AG08396 (cell line): ENCODE results near the gene ENPP5.
"Not testable (repeated sequence)": the region's sequence is repeated elsewhere in the genome, so short reads cannot be mapped to it uniquely, and the experiment has no call there.

ENCODE experiments used
- DNase-seq: peaks from one replicate; pipeline ENCODE4 v3.0.0; 2012; ENCODE audit warnings: low spot score, mixed read lengths

The ENPP5 gene

GRCh38 chr6:46175446-46175845 lies 4.7 kb upstream of the ENPP5 start:
- no peak for DNase-seq

- no peak for DNase-seq
These were observed 4.1 kb upstream of the ENPP5 start for GRCh38 chr6:46174904-46175303.

GRCh38 chr6:46172176-46172575 lies 1.4 kb upstream of the ENPP5 start:
- no peak for DNase-seq

GRCh38 chr6:46160102-46160501 lies 10.7 kb downstream of the ENPP5 start:
- DNase-seq: no peak

GRCh38 chr6:46159229-46159628 lies 11.6 kb downstream of the ENPP5 start:
- DNase-seq: no peak

GRCh38 chr6:46156701-46157100 lies 14.1 kb downstream of the ENPP5 start:
- DNase-seq: no peak

- not testable (repeated sequence) for DNase-seq
These were observed 21.7 kb downstream of the ENPP5 start for GRCh38 chr6:46149066-46149465.

GRCh38 chr6:46144270-46144669 lies 26.5 kb downstream of the ENPP5 start:
- no peak for DNase-seq

- DNase-seq: no peak
These were observed 32.5 kb downstream of the ENPP5 start for GRCh38 chr6:46138281-46138680.

- no peak for DNase-seq
These were observed 33.4 kb downstream of the ENPP5 start for GRCh38 chr6:46137387-46137786.

GRCh38 chr6:46136831-46137230 lies 33.9 kb downstream of the ENPP5 start:
- no peak for DNase-seq

GRCh38 chr6:46135176-46135575 lies 35.6 kb downstream of the ENPP5 start:
- no peak for DNase-seq

GRCh38 chr6:46134216-46134615 lies 36.6 kb downstream of the ENPP5 start:
- no peak for DNase-seq

GRCh38 chr6:46131291-46131690 lies 39.5 kb downstream of the ENPP5 start:
- not testable (repeated sequence) for DNase-seq

GRCh38 chr6:46130666-46131065 lies 40.1 kb downstream of the ENPP5 start:
- DNase-seq: no peak

GRCh38 chr6:46129629-46130511 lies 40.9 kb downstream of the ENPP5 start, which contains the start of gene ENPP4:
Gene ENPP4 (plus strand): TSS chr6:46129989. CDS start chr6:46139584, 9,595 bp downstream.
- DNase-seq: peak; percentile 92

GRCh38 chr6:46129291-46129628 lies 41.5 kb downstream of the ENPP5 start:
- DNase-seq: no peak

GRCh38 chr6:46128476-46128875 lies 42.3 kb downstream of the ENPP5 start:
- DNase-seq: no peak

GRCh38 chr6:46119679-46120078 lies 51.1 kb downstream of the ENPP5 start:
- DNase-seq: not testable (repeated sequence)

GRCh38 chr6:46118836-46119235 lies 51.9 kb downstream of the ENPP5 start:
- no peak for DNase-seq

GRCh38 chr6:46118157-46118556 lies 52.6 kb downstream of the ENPP5 start:
- no peak for DNase-seq

GRCh38 chr6:46116289-46116688 lies 54.5 kb downstream of the ENPP5 start:
- no peak for DNase-seq

GRCh38 chr6:46115634-46116033 lies 55.1 kb downstream of the ENPP5 start:
- no peak for DNase-seq

- DNase-seq: no peak
These were observed 57.4 kb downstream of the ENPP5 start for GRCh38 chr6:46113370-46113769.
